ENCODE results near the gene FOSL1.

Gene FOSL1

GRCh38 chr11:65919141-65919572 lies 19.0 kb upstream of the FOSL1 start, which contains the start of gene DRAP1:
DRAP1 (plus strand) TSS chr11:65919426; CDS start chr11:65919502, 76 bp downstream.
- peak; percentile 99 for DNase-seq

- DNase-seq: no peak
Observed at GRCh38 chr11:65918211-65919140, 18.3 kb upstream of the FOSL1 start, which contains the start of gene C11orf68. C11orf68 (minus strand) TSS chr11:65919062; CDS start chr11:65919031, 31 bp downstream.

- DNase-seq: no peak
Observed at GRCh38 chr11:65917434-65918210, 17.4 kb upstream of the FOSL1 start.

GRCh38 chr11:65917077-65917433 lies 16.9 kb upstream of the FOSL1 start:
- no peak for DNase-seq

DNA sequence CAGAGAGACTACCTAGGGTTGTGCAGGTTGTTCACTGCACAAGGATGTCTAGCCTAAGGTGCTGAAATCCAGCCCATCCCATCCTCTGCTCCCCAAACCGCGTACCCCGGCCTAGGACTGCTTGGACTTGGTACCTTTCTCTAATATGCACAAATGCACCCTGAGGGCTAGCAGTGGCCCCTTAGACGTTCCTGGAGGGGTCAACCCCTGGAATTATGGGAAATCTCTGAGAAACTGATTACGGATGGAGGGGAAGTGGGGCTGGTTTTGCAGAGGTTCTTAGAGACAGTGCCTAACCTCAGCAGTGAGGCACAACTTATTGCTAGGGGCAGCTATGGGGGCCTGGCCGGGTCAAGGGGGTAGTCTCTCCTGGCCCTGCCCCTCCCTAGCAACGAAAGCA lies 16.2 kb upstream of the FOSL1 start:
- DNase-seq: no peak

- no peak for DNase-seq
Observed at GRCh38 chr11:65915821-65916251, 15.6 kb upstream of the FOSL1 start.

DNA sequence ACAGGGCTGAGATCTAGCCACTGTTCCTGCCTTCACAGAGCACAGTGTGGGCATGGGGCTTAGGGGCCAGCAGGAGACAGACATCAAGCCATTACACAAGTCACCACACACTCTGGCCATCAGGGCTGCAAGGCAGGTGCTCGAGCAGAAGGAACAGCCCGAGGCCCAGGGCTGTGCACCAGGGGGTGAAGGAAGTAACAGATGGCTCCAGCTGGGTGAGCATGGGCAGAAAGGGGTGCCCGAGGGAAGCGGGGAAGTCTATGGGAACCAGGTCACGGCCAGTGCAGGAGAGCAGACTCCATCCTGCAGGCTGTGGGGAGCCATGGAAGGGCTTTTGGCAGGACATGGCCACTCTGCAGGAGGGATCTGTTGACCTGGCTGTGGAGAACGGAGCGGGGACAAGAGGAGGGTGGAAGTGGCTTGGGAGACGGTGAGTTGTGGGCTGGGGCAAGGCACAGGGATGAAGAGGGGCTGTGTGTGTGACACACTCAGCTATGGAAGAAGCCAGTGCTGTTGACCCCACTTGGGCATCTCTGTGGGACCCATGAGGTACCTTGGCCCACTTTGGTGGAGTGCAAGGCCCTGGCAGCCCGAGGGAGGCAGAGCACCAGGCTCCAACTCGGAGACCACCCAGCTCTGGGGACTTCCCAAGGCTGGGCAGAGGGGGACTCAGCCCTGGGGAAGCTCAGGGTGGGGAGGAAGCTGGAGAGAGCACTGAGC lies 15.1 kb upstream of the FOSL1 start:
- DNase-seq: no peak

DNA sequence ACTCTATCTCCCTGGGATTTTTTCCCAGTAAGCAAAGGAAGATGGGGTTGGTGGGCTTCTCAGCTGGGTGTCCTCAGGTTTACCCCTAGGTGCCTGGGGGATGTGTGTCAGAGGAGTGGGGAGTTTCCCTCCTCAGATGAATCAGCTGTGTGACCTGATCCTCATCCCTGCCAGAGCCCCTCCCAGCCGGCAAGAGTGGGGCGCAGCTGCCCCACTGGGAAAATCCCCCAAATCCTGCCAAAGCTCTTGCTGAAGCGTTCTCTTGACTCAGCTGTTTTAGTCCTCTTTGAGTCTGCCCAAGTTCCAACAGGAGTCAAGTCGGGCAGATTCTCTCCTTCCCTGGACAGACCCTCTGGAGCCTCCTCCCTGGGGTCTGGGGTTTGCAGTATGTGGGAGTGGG lies 12.7 kb upstream of the FOSL1 start:
- DNase-seq: no peak

- no peak for DNase-seq
Observed at GRCh38 chr11:65911682-65912568, 11.7 kb upstream of the FOSL1 start.

DNA sequence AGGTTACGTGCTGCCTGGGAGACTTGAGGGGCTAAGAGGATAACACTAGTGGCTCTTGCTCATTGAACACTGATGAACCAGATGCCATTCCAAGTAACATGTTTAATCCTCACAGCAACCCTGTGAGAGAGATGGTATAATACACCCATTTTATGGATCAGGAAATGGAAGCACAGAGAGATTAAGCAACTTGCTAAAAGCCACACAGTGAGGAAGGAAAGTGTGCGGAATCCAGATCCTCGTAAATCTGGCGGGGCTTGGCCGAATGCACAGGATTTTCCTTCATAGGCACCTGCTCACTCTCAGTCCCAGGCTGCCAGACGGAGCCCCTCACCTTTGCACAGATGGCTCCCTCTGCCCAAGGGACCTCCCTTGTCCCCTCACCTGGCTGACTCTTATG lies 7.7 kb upstream of the FOSL1 start:
- no peak for DNase-seq

GRCh38 chr11:65906602-65907001 lies 6.4 kb upstream of the FOSL1 start:
- no peak for DNase-seq

GRCh38 chr11:65903715-65904114 lies 3.5 kb upstream of the FOSL1 start:
- DNase-seq: no peak

DNA sequence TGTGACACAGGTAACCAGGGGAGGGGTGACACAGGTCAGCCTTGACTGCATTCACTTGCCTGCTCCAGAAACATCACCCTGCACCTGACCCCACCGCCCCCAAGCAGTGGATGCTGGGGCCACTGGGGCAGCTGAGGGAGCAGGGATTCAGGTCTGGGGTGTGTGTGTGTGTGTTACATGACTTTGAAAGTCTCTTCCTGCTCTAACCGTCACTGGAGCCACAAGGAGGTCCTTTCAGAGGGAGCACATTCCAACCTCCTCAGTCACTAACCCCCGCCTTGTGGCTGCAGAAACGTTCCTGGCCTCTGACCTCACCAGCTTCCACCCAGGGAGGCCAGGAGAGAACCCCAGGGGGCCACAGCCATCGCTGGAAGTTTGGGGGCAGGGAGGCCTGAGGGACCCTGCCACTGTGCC lies 2.9 kb upstream of the FOSL1 start:
- DNase-seq: no peak

DNA sequence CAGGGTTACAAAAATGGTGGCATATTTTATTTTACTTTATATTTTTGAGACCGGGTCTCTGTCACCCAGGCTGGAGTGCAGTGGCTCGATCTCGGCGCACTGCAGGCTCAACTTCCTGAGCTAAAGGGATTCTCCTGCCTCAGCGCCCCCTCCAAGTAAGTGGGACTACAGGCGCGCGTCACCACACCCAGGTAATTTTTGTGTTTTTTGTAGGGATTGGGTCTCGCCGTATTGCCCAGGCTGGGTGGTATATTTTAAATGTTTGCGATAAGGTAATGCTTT lies 652 bp upstream of the FOSL1 start:
- no peak for DNase-seq

GRCh38 chr11:65899356-65900124 lies 648 bp downstream of the FOSL1 start:
- peak; percentile 48 for DNase-seq

- no peak for DNase-seq
Observed at GRCh38 chr11:65898656-65899355, 1.4 kb downstream of the FOSL1 start.

DNA sequence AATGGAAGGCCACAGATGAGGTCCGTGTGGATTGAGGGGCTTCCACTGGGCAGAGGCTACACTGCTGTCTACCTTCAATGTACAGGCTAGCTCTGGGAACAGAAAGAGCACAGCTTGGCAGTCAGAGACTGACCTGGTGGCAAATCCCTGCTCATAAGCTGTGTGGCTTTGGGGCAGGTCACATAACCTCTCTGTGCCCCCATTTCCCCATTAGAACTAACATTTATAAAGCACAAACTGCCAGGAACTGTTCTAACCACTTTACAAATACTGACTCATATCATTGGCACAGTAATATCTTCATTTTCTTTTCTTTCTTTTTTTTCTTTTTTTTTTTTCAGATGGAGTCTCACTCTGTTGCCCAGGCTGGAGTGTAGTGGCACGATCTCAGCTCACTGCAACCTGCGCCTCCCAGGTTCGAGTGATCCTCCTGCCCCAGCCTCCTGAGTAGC lies 3.1 kb downstream of the FOSL1 start:
- DNase-seq: no peak

- no peak for DNase-seq
Observed at GRCh38 chr11:65896034-65896999, 3.9 kb downstream of the FOSL1 start.

GRCh38 chr11:65895482-65895981 lies 4.7 kb downstream of the FOSL1 start:
- DNase-seq: no peak

Data from activated CD4-positive, alpha-beta T cell treated with anti-CD3 and anti-CD28 coated beads, Interleukin-2, amount 50 U/mL, for 1 hour (primary cell).